DOHH2 (cell line): ENCODE data around the gene SLC26A3.

Experiments used
- EZH2phosphoT487 ChIP-seq: fragments of 200-600 bp; sonication (generic); IDR thresholded peaks from 2 replicates; pipeline ENCODE4 v1.6.1; 2017; ENCODE audit warnings: borderline replicate concordance, mild to moderate bottlenecking, antibody characterized with exemption, low read length, moderate library complexity, mixed read lengths
- TF ChIP-seq, protein P1 (sequence below): fragments of 200-600 bp; sonication (generic); IDR thresholded peaks from one replicate; pipeline ENCODE4 v1.5.1; 2014; ENCODE audit warnings: antibody characterized with exemption, mild to moderate bottlenecking, low read depth, low read length; ENCODE audit not compliant: poor library complexity, severe bottlenecking

DNA sequence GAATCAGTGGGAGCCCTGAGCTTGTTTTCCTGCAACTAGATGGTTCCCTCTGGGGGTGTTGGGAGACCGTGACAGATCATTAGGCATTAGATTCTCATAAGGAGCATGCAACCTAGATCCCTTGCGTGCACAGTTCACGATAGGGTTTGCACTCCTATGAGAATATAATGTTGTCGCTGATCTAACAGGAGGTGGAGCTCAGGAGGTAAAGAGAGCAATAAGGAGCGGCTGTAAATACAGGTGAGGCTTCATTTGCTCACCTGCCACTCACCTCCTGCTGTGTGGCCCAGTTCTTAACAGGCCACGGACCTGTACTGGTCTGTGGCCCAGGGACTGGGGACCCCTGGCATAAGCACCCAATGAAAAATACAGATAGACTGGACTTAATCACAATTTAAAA, 10.7 kb downstream of the SLC26A3 start:
- TF ChIP-seq, protein P1, sequence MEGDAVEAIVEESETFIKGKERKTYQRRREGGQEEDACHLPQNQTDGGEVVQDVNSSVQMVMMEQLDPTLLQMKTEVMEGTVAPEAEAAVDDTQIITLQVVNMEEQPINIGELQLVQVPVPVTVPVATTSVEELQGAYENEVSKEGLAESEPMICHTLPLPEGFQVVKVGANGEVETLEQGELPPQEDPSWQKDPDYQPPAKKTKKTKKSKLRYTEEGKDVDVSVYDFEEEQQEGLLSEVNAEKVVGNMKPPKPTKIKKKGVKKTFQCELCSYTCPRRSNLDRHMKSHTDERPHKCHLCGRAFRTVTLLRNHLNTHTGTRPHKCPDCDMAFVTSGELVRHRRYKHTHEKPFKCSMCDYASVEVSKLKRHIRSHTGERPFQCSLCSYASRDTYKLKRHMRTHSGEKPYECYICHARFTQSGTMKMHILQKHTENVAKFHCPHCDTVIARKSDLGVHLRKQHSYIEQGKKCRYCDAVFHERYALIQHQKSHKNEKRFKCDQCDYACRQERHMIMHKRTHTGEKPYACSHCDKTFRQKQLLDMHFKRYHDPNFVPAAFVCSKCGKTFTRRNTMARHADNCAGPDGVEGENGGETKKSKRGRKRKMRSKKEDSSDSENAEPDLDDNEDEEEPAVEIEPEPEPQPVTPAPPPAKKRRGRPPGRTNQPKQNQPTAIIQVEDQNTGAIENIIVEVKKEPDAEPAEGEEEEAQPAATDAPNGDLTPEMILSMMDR = no peak
- TF ChIP-seq EZH2phosphoT487 = no peak
